Measurements from ENCODE around the gene INO80E.
"Not testable (repeated sequence)": the region's sequence is repeated elsewhere in the genome, so short reads cannot be mapped to it uniquely, and the experiment has no call there.

INO80E gene

GRCh38 chr16:29995911-29996765 lies at the start of gene INO80E:
Gene INO80E, plus strand, starts transcription at chr16:29996241. Its CDS starts 70 bp downstream, at chr16:29996311.
- peak; percentile 99 for DNase-seq

GRCh38 chr16:29947897-29948296 lies 48.1 kb upstream of the INO80E start:
- DNase-seq = no peak

- no peak for DNase-seq
Observed at GRCh38 chr16:29950806-29951461, 45.1 kb upstream of the INO80E start.

- DNase-seq = no peak
Observed at GRCh38 chr16:29951625-29952365, 44.2 kb upstream of the INO80E start.

GRCh38 chr16:29958756-29959155 lies 37.3 kb upstream of the INO80E start:
- DNase-seq = no peak

- DNase-seq = no peak
Observed at GRCh38 chr16:29959293-29959692, 36.7 kb upstream of the INO80E start.

- not testable (repeated sequence) for DNase-seq
Observed at GRCh38 chr16:29959821-29960220, 36.2 kb upstream of the INO80E start.

GRCh38 chr16:29961127-29961478 lies 34.9 kb upstream of the INO80E start:
- DNase-seq = no peak

GRCh38 chr16:29961479-29962343 lies 34.3 kb upstream of the INO80E start, which contains the start of gene TMEM219:
Gene TMEM219, plus strand, starts transcription at chr16:29962079. Its CDS starts 1,065 bp downstream, at chr16:29963144.
- DNase-seq = peak; percentile 95

- no peak for DNase-seq
Observed at GRCh38 chr16:29962344-29962994, 33.6 kb upstream of the INO80E start.

- DNase-seq = no peak
Observed at GRCh38 chr16:29963021-29963743, 32.9 kb upstream of the INO80E start.

- DNase-seq = no peak
Observed at GRCh38 chr16:29968205-29968604, 27.8 kb upstream of the INO80E start.

GRCh38 chr16:29971304-29971703 lies 24.7 kb upstream of the INO80E start:
- DNase-seq = no peak

- no peak for DNase-seq
Observed at GRCh38 chr16:29972500-29972899, 23.5 kb upstream of the INO80E start.

- DNase-seq = no peak
Observed at GRCh38 chr16:29972992-29973383, 23.1 kb upstream of the INO80E start.

- peak; percentile 100 for DNase-seq
Observed at GRCh38 chr16:29973384-29974246, 22.4 kb upstream of the INO80E start, which contains the start of gene TAOK2. Gene TAOK2, plus strand, starts transcription at chr16:29973868. Its CDS starts 3,905 bp downstream, at chr16:29977773.

GRCh38 chr16:29974291-29975133 lies 21.5 kb upstream of the INO80E start:
- DNase-seq = peak; percentile 54

GRCh38 chr16:29975134-29975538 lies 20.9 kb upstream of the INO80E start:
- no peak for DNase-seq

Data from islet precursor cell (in vitro differentiated cells).